Ishikawa (cell line): ENCODE results near the gene MTMR1.

ENCODE experiments used
- CREB1 ChIP-seq: IDR thresholded peaks from 2 replicates; pipeline ENCODE4 v1.6.1; 2012; ENCODE audit warnings: low read depth
- EGR1 ChIP-seq: IDR thresholded peaks from 2 replicates; pipeline ENCODE4 v1.6.1; 2012
- EP300 ChIP-seq: IDR thresholded peaks from 2 replicates; pipeline ENCODE4 v1.6.1; 2012; ENCODE audit warnings: borderline replicate concordance
- FOXM1 ChIP-seq: IDR thresholded peaks from 2 replicates; pipeline ENCODE4 v1.6.1; 2012; ENCODE audit warnings: low read depth, borderline replicate concordance
- NFIC ChIP-seq: IDR thresholded peaks from 2 replicates; pipeline ENCODE4 v1.6.1; 2012
- RAD21 ChIP-seq: IDR thresholded peaks from 2 replicates; pipeline ENCODE4 v1.6.1; 2012; ENCODE audit warnings: low read depth
- REST ChIP-seq: IDR thresholded peaks from 2 replicates; pipeline ENCODE4 v1.6.1; 2012; ENCODE audit warnings: low read depth, mild to moderate bottlenecking
- TAF1 ChIP-seq: IDR thresholded peaks from 2 replicates; pipeline ENCODE4 v1.6.1; 2012; ENCODE audit warnings: low read depth, mild to moderate bottlenecking
- TCF12 ChIP-seq: IDR thresholded peaks from 2 replicates; pipeline ENCODE4 v1.6.1; 2012; ENCODE audit warnings: low read depth
- YY1 ChIP-seq: IDR thresholded peaks from 2 replicates; pipeline ENCODE4 v1.6.1; 2012; ENCODE audit warnings: low read depth
- ZBTB7A ChIP-seq: IDR thresholded peaks from 2 replicates; pipeline ENCODE4 v1.6.1; 2012; ENCODE audit warnings: low read depth
- TF ChIP-seq, protein P1 (sequence below): IDR thresholded peaks from 2 replicates; pipeline ENCODE4 v1.6.1; 2012

- no peak for TF ChIP-seq TCF12
- TF ChIP-seq, protein P1, sequence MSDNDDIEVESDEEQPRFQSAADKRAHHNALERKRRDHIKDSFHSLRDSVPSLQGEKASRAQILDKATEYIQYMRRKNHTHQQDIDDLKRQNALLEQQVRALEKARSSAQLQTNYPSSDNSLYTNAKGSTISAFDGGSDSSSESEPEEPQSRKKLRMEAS: no peak
- no peak for TF ChIP-seq TAF1
- TF ChIP-seq FOXM1: no peak
- no peak for TF ChIP-seq EP300
- no peak for TF ChIP-seq CREB1
- TF ChIP-seq REST: no peak
- no peak for TF ChIP-seq YY1
- TF ChIP-seq NFIC: no peak
- TF ChIP-seq RAD21: no peak
- TF ChIP-seq ZBTB7A: no peak
- TF ChIP-seq EGR1: no peak
Measured at GRCh38 chrX:150719621-150720020, 26.4 kb downstream of the MTMR1 start.
